NCI-H2081 treated with DMSO at 0.1 percent for 48 hours (cell line): ENCODE data around the gene PEAR1.

Source experiments
- DNase-seq: peaks from one replicate; lab custom pipeline; 2025; lab: John Stamatoyannopoulos, UW

The PEAR1 gene

DNA sequence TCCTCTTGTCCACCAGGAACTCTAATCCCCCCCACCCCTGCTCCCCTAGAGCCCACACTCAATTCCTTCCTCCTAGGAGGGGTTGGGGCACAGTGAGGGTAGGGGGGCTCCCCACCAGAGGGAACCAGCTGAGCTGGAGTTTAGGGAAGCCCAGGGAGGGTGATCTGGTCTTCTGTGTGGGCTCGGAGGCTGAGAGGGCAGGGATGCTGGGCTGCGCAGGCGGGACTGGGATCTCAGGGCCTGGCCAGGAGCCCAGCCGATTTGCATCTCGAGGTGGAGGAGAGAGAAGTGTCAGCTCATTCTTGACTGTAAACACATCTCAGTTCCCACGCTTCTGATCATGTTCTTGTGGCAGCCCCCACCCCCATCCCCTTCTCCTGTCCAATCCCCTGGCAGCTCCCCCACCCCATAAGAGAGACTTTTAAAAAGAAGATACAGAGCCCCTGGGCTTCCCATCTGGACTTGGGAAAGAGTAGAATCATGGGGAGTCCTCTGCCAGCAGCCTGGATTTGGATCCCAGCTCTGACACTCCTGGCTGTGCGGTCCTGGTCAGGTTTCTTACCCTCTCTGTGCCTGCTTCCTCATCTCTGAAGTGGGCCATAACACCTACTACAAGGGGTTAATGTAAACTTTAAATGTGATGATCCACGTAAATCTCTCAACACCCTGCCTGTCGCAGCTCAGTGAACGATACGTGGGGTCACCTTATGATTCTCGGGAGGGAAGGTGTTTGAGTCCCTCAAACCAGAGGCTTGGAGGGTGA is 6.6 kb downstream of the PEAR1 start:
- DNase-seq = no peak

GRCh38 chr1:156900896-156901589 is 7.5 kb downstream of the PEAR1 start:
- DNase-seq = no peak

GRCh38 chr1:156901590-156901900 is 8.0 kb downstream of the PEAR1 start:
- no peak for DNase-seq

- no peak for DNase-seq
Measured at GRCh38 chr1:156901966-156902915, 8.7 kb downstream of the PEAR1 start.

- DNase-seq = no peak
Measured at GRCh38 chr1:156903328-156904091, 10.0 kb downstream of the PEAR1 start.

DNA sequence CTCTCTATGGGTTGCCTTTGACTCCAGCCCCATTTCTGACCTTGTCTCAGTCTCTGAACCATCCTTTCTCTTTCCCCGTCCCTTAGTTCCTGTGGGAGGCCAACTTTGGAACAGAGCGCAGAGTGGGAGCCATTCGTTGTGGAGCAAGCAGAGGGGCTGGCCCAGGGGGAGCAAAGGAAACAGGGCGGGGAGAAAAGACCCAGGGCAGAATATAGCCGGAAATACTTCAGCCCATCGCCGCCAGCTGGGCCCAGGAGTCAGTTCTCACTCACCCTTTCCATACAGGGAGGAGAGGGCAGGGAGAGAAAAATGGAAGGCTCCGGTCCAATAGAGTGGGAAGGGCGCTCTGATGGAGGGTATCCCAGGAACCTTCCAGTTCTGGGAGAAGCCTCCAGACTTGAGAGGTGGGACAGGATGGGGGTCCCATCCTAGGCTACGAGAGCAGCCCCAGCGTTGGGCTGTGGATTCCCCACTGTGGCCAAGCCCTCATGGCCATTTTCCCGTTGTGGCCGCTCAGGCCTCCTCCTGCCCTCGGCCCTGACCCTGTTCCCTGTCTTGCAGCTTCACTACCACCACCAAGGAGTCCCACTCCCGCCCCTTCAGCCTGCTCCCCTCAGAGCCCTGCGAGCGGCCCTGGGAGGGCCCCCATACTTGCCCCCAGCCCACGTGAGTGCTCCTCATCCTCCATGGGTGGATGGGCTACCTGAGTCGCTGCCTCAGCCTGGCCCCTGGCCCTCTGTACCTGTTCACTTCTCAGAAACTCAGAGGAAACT is 10.9 kb downstream of the PEAR1 start:
- no peak for DNase-seq

DNA sequence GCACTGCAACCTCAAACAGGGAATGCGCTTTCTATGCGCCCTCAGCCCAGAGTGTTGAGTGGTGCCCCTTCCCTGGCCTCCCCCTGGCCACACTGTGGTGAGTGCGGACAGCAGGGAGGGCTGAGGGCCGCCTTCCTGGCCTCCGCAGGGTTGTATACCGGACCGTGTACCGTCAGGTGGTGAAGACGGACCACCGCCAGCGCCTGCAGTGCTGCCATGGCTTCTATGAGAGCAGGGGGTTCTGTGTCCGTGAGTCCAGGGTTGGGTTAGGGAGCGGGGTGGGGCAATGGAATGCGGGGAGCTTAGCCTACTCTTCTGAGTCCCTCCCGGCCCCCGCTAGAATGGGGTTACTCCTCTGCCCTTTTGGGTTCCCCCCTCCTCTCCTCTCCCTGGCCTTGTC is 11.7 kb downstream of the PEAR1 start:
- no peak for DNase-seq

DNA sequence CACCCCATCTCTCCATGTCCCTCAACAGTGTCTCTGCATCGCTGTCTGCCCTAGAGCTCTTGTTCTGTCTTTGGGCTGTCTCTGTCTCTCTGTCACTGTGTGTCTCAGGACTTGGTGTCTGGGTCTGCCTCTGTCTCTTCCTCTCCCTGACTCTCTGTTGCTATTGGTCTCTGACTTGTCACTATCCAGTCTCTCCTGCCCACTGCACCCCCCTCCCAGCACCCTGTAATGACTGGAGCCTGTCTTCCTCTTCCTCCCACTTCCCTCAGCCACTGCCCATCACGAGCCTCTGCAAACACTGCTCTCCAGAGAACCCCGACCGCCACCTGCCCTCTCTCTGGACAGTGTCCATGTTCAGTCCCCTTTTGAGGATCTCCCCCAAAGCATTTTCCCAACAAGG is 12.1 kb downstream of the PEAR1 start:
- DNase-seq = no peak

DNA sequence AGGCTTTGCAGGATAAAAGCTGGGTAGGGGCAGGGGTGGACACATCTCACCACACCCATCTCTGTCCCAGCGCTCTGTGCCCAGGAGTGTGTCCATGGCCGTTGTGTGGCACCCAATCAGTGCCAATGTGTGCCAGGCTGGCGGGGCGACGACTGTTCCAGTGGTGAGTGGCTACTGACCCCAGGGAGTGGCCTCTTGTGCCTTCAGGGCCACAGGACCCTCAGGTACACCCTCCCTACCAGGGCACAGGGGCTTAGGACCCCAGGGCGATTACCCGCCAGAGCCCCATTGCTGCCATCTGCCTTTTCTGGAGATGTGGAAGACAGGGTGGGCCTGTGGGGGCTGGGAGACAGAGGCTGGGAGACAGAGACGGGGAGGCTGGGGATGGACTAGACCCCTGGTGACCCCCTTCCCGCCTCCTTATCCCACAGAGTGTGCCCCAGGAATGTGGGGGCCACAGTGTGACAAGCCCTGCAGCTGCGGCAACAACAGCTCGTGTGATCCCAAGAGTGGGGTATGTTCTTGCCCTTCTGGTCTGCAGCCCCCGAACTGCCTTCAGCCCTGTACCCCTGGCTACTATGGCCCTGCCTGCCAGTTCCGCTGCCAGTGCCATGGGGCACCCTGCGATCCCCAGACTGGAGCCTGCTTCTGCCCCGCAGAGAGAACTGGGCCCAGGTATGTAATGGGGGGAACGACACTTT is 12.8 kb downstream of the PEAR1 start:
- no peak for DNase-seq

GRCh38 chr1:156908541-156908940 is 15.0 kb downstream of the PEAR1 start:
- DNase-seq = no peak

GRCh38 chr1:156908955-156909354 is 15.4 kb downstream of the PEAR1 start:
- no peak for DNase-seq

DNA sequence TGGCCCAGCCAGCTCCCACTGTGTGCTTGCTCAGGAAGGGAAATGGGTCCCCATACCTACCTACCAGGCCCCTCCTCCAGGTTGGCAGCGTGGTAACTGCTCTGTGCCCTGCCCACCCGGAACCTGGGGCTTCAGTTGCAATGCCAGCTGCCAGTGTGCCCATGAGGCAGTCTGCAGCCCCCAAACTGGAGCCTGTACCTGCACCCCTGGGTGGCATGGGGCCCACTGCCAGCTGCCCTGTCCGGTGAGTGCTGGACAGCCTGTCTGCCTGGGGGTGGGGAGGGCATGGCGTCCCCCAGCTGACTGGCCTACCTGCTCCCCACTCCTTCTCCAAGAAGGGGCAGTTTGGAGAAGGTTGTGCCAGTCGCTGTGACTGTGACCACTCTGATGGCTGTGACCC is 16.2 kb downstream of the PEAR1 start:
- no peak for DNase-seq

GRCh38 chr1:156910309-156910782 is 16.8 kb downstream of the PEAR1 start:
- no peak for DNase-seq

DNA sequence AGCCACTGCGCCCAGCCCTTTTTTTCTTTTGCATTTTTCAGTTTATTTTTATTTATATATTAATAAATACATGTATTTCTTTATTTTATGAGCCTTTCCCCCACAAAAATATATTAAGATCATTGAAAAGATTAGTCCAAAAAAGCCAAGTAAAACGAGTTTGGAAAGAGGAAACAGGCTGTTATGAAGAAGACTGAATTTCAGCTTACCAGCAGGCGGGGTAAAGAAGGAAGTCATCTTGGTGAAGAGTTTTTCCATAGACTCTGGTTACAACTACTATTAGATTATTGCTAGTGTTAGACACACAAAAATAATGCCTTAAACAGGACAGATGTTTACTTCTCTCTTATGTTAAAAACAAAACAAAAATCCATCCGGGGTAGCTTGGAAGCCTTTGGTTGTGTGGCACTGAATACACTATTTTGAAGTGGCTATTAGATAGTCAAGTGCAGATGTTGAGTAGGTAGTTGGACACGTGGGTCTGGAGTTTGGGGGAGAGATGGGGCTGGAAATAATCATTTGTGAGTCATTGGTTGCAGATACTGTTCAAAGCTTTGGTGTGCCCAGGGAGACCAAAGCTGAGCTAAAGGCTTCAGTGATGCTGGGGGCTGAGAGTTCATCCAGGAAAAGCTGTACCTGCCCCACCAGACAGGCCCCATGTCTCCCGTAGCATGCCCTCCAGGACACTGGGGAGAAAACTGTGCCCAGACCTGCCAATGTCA is 18.2 kb downstream of the PEAR1 start:
- no peak for DNase-seq

GRCh38 chr1:156912310-156912709 is 18.8 kb downstream of the PEAR1 start:
- no peak for DNase-seq

DNA sequence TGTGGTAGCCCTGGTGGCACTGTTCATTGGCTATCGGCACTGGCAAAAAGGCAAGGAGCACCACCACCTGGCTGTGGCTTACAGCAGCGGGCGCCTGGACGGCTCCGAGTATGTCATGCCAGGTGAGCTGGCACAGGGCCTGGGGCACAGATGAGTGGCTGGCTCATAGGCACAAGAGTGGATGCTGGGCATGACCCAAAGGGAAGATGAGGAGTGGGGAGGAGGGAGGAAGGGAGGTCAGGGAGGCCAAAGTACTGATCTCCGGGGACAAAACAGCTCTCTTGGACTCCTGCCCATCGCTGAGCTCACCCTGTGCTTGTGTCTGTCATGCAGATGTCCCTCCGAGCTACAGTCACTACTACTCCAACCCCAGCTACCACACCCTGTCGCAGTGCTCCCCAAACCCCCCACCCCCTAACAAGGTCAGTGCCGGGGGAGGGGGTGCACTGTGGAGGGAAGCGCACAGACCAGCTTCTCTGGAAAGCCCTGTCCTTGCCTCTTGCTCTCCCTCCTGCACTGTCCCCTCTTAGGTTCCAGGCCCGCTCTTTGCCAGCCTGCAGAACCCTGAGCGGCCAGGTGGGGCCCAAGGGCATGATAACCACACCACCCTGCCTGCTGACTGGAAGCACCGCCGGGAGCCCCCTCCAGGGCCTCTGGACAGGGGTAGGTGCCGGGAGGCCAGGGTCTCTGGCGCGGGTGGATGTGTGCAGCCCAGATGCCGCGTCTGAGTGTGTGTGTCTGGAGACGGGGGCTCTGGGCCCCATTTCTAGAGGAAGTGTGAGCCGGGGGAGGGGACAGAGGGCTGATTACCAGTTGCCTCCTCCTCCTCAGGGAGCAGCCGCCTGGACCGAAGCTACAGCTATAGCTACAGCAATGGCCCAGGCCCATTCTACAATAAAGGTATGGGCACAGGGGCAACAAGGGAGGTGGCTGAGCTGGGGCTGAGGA is 19.6 kb downstream of the PEAR1 start:
- DNase-seq = no peak

DNA sequence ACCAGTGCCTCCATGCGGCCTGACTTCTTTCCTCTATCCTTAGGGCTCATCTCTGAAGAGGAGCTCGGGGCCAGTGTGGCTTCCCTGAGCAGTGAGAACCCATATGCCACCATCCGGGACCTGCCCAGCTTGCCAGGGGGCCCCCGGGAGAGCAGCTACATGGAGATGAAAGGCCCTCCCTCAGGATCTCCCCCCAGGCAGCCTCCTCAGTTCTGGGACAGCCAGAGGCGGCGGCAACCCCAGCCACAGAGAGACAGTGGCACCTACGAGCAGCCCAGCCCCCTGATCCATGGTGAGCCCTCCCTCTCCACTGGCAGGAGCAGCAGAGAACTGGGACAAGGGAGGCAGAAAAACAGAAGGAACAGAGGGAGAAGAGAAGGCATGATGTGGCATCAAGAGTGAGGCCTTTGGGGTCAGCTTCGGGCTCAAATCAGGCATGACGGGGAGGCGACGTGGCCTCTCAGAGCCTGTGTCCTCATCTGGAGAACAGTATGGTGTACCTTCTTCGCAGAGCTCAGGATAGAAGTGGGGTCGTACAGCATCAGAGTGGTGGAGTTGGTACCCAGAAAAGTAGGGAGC is 20.4 kb downstream of the PEAR1 start:
- no peak for DNase-seq

GRCh38 chr1:156914440-156914856 is 20.9 kb downstream of the PEAR1 start:
- no peak for DNase-seq
